ENCODE results near the gene GMEB2. TPM values are rescaled to one million over a fixed set of nuclear protein-coding genes. Genes with fewer than 3 reads are reported as not detected.
"Not testable (repeated sequence)": the region's sequence is repeated elsewhere in the genome, so short reads cannot be mapped to it uniquely, and the experiment has no call there.

GMEB2 gene
- total RNA-seq, 1 donor from 2014 or later, result 13.3 TPM

DNA sequence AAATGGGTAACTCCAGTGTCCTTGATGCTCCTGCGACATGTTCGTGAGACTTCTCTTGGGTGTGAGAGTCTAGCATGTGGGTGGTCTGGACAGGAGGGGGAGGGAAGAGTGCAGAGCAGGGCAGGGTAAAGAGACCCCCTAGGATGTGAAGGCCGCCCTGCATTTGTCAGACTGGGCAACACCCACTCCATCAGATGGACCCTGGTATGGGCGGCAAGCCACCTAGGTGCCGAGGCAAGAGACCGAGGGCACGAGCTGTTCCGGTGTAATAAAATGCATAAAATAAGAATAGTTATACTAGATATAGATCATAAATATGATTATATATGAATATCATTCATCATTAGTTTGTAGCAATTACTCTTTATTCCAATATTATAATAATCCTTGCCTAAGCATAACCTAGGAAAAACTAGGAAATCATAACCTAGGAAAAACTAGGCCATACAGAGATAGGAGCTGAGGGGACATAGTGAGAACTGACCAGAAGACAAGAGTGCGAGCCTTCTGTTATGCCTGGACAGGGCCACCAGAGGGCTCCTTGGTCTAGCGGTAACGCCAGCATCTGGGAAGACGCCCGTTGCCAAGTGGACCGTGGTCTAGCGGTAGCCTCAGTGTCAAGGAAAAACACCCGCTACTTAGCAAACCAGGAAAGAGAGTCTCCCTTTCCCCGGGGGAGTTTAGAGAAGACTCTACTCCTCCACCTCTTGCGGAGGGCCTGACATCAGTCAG lies 12.9 kb downstream of the GMEB2 start:
- not testable (repeated sequence) for DNase-seq (ENCODE audit: low spot score)

DNA sequence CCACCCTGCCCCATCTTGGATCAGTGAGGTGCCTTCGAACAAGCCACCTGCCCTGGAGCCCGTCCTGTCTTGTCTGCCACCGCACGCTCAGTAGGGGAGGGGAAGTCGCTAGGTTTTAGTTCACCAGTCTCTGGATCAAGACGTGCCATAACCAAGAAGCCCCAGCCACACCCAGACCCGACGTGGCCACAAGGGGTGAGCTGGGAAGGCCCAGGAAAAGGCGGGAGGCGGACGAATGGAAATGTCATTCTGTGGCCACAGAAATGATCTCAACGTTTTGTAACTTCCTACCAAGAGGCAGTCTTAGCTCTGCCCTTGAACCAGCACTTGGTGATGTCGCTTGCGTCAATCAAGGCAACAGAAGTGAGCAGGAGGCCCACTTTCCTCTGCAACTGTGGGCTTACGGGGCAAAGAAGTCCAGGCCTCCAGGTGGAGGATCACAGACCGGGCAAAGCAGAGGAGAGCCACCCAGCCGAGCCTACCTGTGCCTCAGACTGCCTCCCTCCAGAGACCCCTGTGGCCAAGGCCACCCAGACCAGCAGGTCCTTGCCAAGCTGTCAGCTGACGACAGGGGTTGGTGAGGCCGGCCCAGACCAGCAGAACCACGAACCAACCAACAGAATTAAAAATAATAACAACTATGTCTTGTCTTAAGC lies 14.5 kb downstream of the GMEB2 start:
- no peak for DNase-seq (ENCODE audit: low spot score)

DNA sequence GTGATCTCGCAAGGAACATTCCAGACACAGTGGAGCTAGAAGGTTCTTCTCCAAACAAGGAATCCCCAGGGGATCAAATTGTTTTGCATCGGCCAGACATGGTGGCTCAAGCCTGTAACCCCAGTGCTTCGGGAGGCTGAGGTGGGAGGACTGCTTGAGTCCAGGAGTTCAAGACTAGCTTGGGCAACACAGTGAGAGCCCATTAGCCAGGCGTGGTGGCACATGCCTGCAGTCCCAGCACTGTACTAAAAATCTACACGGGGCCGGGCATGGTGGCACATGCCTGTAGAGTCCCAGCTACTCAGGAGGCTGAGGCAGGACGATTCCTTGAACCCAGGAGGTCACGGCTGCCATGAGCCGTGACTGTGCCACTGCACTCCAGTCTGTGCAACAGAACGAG lies 15.3 kb downstream of the GMEB2 start:
- no peak for DNase-seq (ENCODE audit: low spot score)

DNA sequence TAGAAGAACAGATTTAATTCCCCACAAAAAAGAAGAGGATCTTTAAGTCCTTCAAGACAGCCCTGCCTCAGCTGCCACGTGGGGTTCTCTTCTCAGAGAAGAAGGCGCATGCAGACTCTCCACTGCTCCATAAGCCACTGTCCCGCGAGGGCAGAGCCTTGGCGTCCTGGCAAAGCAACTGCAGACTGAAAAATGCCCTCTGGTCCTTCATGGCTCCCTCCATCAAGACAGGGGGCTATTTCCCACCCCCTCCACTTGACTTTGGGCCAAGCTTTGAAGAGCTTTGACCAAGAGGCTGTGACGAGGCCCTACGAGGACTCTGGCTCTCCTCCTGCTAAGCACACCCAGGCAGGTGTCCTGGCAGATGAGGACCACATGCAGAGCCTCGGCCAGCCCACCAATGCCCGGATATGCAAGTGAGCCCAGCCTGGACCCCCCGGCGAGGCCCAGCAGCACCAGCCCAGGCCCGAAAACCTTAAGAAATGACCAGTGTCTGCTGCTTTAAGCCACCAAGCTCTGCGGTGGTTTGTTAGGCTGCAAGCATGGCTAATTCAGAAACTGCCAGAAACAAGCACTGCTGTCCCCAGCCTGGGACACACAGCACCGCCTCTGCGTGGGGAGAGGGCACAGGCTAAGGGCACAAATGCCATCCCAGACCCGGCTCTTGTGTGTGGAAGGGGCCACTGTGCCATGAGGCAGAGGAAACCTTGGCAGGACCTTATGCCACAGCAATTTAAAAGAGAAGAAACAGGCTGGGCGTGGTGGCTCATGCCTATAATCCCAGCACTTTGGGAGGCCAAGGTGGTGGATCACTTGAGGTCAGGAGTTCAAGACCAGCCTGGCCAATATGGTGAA lies 16.1 kb downstream of the GMEB2 start:
- DNase-seq (ENCODE audit: low spot score), result no peak

DNA sequence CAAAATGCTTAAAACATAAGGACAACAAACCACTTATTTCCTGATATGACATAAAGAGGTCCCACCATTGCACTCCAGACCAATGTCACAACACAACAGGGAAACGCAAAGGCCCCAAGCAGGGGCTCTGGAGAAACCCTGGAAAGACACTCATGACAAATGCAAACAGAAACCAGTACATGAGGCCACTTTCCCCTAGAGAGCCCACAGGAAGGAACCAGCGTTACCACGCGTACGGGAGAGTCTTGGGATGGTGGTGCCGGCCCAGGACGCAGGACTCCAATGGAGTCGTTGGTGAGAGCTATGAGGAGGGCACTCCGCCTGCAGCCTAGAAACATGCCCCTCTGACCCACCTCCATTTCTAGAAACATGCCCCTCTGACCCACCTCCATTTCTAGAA lies 20.2 kb downstream of the GMEB2 start:
- no peak for DNase-seq (ENCODE audit: low spot score)

DNA sequence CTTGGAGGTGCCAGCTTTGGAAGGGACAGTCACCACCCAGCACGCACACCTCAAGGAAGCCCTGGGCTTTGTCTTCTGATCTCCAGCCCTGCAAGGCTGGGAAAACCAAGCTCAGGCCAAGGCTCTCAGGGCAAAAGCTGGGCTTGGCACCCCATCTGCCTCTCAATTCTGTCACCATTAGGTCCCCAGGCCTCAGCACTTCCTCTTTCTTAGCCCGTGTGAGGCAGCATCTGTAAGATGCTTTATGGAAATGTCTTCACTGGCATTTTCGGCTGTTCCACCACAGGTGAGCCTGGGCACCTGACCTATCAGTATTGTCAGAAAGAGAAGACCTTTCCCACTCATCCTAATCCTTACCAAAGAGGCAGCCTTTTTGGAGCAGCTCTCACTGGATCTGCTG lies 24.6 kb downstream of the GMEB2 start:
- DNase-seq (ENCODE audit: low spot score), result no peak

DNA sequence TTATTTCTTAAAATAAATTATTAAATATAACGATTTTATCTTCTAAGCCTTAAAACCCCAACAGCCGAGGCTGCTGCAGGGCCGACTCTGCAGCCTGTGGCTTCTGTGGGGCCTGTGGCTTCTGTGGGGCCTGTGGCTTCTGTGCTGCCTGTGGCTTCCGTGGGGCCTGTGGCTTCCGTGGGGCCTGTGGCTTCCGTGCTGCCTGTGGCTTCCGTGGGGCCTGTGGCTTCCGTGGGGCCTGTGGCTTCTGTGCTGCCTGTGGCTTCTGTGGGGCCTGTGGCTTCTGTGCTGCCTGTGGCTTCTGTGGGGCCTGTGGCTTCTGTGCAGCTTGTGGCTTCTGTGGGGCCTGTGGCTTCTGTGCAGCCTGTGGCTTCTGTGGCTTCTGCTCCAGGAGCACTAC lies 25.2 kb downstream of the GMEB2 start:
- DNase-seq (ENCODE audit: low spot score), result not testable (repeated sequence)

DNA sequence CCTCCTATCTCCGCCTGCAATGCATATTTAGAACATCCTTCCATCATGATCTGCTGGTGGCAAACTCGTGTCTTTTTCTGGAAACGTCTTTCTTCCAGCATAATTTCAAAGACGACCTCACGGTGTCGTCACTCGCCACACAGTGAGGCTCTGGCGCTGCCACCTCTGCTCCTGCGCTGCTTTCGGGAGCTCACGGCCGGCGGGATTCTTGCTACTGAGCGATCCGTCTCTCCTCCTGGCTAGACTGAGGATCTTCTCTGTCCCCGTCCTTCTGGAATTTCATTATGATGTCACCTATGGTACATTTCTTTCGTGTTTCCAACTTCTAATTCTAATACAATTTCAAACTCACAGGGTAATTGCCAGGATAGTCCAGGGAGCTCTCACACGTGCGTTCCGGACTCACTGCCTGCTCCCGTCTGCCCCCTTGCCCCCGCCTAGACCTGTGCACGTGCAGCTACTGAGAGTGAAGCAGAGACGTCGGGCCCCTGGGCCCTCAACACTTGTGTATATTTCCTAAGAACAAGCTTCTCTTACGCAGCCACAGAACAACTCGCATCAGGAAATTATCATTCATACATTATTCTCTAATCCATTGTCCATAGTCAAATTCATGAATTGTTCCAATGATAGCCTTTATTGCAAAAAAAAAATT lies 27.4 kb downstream of the GMEB2 start:
- no peak for DNase-seq (ENCODE audit: low spot score)

DNA sequence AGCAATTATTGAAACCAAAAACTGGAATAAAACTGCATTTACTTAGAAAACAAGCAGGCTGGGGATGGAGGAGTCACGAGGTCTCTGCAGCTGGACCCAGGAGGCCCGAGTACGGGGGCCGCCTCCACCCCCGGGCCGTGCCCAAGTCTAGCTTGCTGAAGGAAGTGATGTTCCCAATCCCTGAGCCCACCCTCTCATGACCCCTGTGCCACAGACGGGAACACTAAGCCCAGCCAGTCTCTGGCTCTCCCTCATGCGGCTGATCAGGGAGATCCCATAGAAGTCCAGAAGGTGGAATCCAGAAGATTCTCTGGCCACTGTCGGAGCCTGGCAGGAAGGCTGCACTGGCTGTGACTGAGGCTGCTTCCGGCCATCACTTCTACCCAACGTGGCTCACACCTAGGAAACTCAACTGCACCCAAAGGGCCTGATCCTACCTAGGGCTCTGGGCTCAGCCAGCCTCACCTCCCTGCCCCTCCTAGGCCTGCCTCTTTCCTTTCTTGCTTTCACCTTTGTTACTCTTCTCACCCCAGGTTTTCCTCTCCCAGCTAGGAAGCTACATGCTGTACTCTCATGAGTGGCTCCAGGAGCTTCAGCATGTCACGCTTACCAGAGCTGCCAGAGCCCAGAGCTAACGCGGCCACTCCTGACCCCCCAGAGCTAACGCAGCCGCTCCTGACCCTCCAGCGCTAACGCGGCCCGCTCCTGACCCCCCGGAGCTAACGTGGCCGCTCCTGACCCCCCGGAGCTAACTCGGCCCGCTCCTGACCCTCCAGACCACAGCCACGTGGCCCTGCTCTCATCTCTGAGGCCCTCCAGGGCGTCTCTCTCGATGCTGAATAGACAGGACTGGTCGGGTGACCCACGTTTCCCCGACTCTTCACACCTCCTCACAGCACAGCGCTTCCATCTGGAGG lies 28.2 kb downstream of the GMEB2 start:
- DNase-seq (ENCODE audit: low spot score), result no peak

DNA sequence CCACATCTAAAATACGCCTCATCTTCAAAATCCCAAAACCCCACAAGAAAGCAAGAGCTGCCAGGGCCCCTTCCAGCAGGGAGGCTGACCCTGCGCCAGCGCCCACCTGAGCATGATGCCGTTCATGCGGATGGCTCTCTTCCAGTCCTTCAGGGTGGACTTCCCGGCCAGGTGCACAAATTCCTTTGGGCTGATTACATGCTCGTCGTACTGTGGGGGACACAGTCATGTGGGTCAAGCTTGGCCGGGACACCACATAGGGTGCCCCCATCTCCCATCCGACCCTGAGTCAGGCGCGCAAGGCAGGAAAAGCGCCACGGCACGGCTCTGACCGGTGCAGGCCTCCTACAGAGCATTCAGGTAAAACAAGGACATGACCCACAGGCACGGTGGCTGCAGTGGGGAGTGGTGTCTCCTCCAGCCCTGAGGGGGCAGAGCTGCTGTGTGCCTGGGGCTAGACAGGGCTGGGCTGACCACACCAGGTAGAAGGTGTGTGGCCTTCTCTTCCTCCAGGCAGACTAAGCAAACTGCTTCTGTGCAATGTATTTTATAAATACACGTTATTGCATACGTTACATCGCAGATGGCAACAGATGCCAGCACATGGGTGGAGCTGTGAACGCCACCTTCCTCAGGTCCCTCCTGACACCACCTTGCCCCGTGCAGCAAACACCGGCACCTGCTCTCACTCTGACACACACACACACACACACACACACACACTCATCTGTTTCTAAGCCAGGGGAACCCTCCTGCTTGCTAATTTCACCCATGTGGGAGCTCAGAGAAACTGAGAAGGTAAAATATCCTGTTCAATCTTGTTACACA lies 29.0 kb downstream of the GMEB2 start:
- no peak for DNase-seq (ENCODE audit: low spot score)

DNA sequence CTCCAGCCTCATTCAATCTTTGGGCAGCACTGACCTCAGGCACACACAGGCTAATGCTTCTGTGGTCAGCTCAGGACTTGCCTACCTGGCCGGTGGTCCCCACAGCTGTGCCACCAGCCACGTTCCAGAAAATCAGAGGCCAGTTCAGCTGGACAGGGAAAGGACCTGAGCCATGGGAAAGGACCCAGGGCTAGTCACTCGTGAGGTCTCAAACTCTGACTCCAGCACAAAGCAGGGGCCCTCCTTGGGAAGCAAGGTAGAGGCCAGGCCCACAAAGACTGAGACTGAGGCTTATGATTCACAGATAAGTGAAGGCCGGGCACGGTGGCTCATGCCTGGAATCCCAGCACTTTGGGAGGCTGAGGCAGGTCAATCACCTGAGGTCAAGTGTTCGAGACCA lies 30.5 kb downstream of the GMEB2 start:
- no peak for DNase-seq (ENCODE audit: low spot score)

DNA sequence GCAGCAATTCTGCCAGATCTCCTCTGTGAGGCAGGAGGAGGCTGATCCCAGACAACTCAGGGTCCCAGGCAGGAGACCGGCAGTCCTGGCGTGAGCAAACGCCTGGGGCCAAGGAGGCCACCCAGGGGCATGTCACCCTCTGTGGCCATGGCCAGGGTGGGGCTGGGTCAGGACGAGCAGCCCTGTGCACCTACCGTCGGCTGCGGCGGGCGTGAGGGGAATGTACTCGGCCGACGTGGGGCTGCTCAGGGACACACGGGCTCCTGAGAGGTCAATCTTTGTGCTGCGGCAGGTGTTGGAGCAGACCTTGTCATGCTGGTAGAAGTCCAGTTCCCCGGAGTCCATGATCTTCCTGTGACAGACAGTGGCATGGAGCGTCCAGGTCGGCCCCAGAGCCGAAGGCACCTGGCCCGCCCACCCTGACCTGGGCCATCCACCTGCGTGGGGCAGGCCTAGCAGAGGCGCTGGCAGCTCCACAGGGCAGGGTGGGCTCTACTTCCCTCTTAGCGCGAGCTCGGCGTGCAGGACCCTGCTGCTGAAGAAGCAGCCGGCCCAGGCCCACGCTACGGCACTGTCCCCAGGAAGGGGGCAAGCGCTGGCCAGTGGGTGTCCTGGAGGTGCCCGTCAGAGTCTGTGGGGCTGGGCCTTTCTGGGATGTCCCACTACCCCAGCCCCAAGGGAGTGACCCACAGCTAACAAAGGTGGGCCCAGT lies 31.3 kb downstream of the GMEB2 start:
- no peak for DNase-seq (ENCODE audit: low spot score)

DNA sequence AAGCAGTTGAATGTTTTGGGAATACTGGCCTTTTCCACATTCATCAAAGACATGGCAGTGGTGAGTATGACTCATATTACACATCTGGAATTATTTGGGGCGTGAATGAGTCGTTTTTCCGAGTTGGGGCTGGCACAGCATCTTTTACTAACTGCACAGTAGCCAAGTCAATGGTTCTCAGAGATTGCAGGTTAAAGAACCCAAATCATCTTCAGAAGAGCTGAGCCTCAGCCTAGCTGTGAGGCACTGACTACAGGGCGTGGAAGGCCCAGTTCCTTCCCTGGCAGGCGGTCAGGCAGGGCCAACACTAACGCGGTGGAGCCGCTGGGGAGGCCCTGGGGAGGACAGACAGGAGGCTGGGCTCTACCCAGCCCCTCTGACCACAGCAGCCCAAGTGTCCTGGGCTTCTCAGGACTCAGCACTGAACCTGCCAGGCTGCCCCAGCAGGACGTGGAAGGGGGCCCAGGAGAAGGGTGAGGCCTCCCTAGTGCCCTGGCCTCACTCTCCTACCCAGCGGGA lies 32.8 kb downstream of the GMEB2 start:
- DNase-seq (ENCODE audit: low spot score), result no peak

DNA sequence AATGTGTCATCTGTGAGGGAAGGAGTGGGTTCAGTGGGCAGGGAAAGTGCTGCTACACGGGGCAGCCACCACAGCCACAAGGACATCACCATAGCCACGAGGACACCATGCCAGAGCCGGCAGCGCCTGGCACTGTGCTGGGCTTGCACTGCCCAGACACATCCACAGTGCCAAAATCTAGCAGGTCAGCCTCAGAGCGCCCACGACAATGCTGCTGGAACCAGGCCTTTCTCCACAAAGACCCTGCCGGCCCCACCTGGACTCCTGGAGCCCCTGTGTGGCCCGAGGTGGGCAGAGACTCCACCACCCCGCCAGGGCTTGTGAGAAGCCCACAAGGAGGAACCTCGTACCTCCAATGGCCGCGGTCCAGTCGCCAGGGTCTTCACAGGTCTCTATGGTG lies 34.2 kb downstream of the GMEB2 start:
- no peak for DNase-seq (ENCODE audit: low spot score)

DNA sequence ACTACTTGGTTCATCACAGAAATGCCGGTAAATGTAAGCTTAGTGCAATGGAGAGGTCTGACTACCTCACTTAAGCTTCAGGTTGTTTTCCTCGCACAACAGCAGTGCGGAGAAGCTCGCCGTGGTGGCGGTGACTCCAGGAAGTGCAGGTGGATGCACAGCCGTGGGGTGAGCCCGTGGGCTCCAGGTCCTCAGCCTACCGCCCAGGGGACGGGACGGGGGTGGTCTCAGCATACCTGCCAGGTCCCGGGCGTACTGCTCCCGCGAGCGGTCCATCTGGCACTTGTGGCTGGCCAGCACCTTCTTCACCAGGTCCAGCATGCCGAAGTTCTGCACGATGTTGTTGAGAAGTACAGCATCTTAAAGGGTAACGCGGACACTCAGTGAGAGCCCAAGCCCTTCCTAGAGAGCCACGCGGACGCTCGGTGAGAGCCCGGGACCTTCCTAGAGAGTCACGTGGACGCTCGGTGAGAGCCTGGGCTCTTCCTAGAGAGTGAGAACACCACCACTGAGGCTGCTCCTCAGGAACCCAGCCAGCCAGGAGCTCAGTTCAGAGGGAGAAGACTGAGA lies 35.0 kb downstream of the GMEB2 start:
- DNase-seq (ENCODE audit: low spot score), result no peak

DNA sequence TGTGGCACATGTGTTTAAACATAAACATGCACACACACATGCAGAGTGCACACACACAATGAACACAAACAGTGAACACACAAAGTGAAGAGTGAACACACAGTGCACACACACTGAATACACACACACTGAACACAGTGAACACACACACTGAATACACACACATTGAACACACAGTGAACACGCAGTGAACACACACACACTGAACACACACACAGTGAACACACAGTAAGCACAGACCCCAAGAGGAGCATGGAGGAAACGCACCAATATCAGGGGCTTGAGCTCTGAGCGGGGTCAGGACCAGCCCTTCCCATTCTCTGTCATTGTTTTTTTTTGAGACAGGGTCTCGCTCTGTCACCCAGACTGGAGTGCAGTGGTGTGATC lies 35.8 kb downstream of the GMEB2 start:
- no peak for DNase-seq (ENCODE audit: low spot score)

DNA sequence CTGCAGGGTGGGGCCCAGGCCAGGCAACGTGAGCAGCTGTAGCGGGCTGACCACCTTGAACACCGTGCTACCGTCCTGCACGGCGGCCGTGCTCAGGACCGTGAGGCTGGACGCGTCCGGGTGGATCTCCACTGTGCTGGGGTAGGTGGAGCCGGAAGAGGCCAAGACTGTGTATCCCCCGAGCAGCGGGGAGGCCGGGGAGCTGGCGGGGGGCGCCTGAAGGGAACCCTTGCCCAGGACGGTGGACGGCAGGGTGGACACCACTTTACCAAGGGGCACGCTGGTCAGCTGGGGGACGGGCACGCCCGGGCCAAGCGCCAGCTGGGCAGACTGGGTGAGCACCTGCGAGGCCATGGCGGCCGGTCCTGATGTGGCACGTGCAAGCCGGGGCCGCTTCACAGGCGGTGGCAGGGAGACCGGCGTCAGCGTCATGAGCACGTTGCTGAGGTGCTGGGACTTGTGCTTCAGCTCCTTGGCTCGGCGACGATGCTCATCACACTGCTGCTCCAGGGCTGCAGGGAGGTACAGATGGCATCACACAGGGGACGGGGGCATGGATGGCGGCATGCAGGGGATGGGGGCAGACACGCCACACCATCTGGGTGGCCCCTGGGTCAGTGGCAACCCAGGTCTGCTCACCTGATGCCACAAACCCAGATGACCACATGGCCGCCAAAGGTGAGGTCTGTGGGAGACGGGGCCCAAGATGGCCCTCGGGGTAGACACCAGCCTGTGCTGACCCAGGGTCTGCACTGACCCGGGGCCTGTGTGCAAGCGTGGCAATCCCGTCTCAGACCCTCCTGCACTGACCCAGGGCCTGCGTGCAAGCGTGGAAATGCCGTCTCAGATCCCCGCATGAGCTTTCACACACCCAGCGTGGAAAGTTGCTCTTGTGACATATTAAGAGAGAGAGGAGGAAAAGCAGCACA lies 36.4 kb downstream of the GMEB2 start:
- no peak for DNase-seq (ENCODE audit: low spot score)
